GM21737 (cell line): ENCODE measurements around the gene ACAD9.
A peak's percentile ranks its signal among the peaks of the same experiment; 100 is the strongest.
"Not testable (repeated sequence)": the region's sequence is repeated elsewhere in the genome, so short reads cannot be mapped to it uniquely, and the experiment has no call there.

Experiments
- ATAC-seq: cut with Tn5 transposase; IDR thresholded peaks from one replicate; pipeline ENCODE4 v1.9.1; 2021; ENCODE audit warnings: mild to moderate bottlenecking, moderate library complexity; ENCODE audit not compliant: unreplicated experiment

Gene ACAD9

GRCh38 chr3:128879125-128879969 lies at the start of gene ACAD9:
ACAD9 (plus strand) TSS chr3:128879620; CDS start chr3:128879692, 72 bp downstream.
- ATAC-seq: peak; percentile 82

- ATAC-seq: not testable (repeated sequence)
These were observed 49.3 kb upstream of the ACAD9 start for GRCh38 chr3:128829925-128830625.

GRCh38 chr3:128830762-128831161 lies 48.7 kb upstream of the ACAD9 start:
- not testable (repeated sequence) for ATAC-seq

- ATAC-seq: not testable (repeated sequence)
These were observed 46.4 kb upstream of the ACAD9 start for GRCh38 chr3:128832979-128833378.

- ATAC-seq: no peak
These were observed 44.3 kb upstream of the ACAD9 start for GRCh38 chr3:128835096-128835495.

GRCh38 chr3:128841926-128842920 lies 37.2 kb upstream of the ACAD9 start:
- ATAC-seq: no peak

- ATAC-seq: no peak
These were observed 34.9 kb upstream of the ACAD9 start for GRCh38 chr3:128844502-128844901.

- ATAC-seq: no peak
These were observed 34.2 kb upstream of the ACAD9 start for GRCh38 chr3:128845119-128845777.

GRCh38 chr3:128845778-128846485 lies 33.5 kb upstream of the ACAD9 start:
- ATAC-seq: peak; percentile 72

GRCh38 chr3:128846486-128846891 lies 32.9 kb upstream of the ACAD9 start:
- peak; percentile 13 for ATAC-seq

GRCh38 chr3:128847666-128848370 lies 31.6 kb upstream of the ACAD9 start:
- ATAC-seq: no peak

GRCh38 chr3:128848936-128849335 lies 30.5 kb upstream of the ACAD9 start:
- ATAC-seq: no peak

GRCh38 chr3:128849911-128850455 lies 29.4 kb upstream of the ACAD9 start:
- no peak for ATAC-seq

- ATAC-seq: no peak
These were observed 28.9 kb upstream of the ACAD9 start for GRCh38 chr3:128850544-128850943.

GRCh38 chr3:128851601-128852000 lies 27.8 kb upstream of the ACAD9 start:
- no peak for ATAC-seq

GRCh38 chr3:128853826-128854225 lies 25.6 kb upstream of the ACAD9 start:
- ATAC-seq: no peak

GRCh38 chr3:128854475-128854874 lies 24.9 kb upstream of the ACAD9 start:
- ATAC-seq: no peak

- no peak for ATAC-seq
These were observed 23.9 kb upstream of the ACAD9 start for GRCh38 chr3:128855569-128855968.

- no peak for ATAC-seq
These were observed 21.3 kb upstream of the ACAD9 start for GRCh38 chr3:128858167-128858566.
